Thyroid gland (tissue), 4 donors: Measurements from ENCODE around the gene GRIK5.

ENCODE experiments used
- CTCF ChIP-seq, 6 experiments: fragments of 200-600 bp in 3 of 6; fragments of 450-650 bp in 3 of 6; sonication (generic) in 3 of 6; IDR thresholded peaks; one replicate each; pipeline ENCODE4 v1.5.1; 2016 to 2019; ENCODE audit warnings: antibody characterized with exemption in 6 of 6, mild to moderate bottlenecking in 2 of 6, inconsistent platforms in 1 of 6, moderate library complexity in 1 of 6
- POLR2A ChIP-seq, 2 donors: fragments of 450-650 bp; IDR thresholded peaks; one replicate each; pipeline ENCODE4 v1.6.1; 2017; ENCODE audit warnings: antibody characterized with exemption in 2 of 2, mild to moderate bottlenecking in 2 of 2, moderate library complexity in 1 of 2

GRCh38 chr19:42093926-42094325 is 23.9 kb upstream of the GRIK5 start:
- TF ChIP-seq CTCF (IDR thresholded peaks at IDR 0.05) (no peak), POLR2A (IDR thresholded peaks at IDR 0.05) (no peak)
